Stimulated activated naive CD8-positive, alpha-beta T cell treated with anti-CD3 and anti-CD28 coated beads, Interleukin-15, Interleukin-2, amounts not matched to agents 100 ng/mL and 50 ng/mL, for 24 hours (primary cell): Measurements from ENCODE around the gene CPM.
"Not testable (repeated sequence)": the region's sequence is repeated elsewhere in the genome, so short reads cannot be mapped to it uniquely, and the experiment has no call there.

Experiments
- H3K27ac Mint-ChIP-seq: one replicate; pipeline ENCODE4 v1.8.0; 2021; ENCODE audit warnings: mild to moderate bottlenecking, mixed read lengths
- H3K27me3 Mint-ChIP-seq: one replicate; pipeline ENCODE4 v1.8.0; 2021; ENCODE audit warnings: mixed read lengths
- H3K36me3 Mint-ChIP-seq: one replicate; pipeline ENCODE4 v1.8.0; 2021; ENCODE audit warnings: low read depth, mixed read lengths
- H3K4me1 Mint-ChIP-seq: one replicate; pipeline ENCODE4 v1.8.0; 2021; ENCODE audit warnings: low read depth, mixed read lengths
- H3K4me3 Mint-ChIP-seq: one replicate; pipeline ENCODE4 v1.8.0; 2021; ENCODE audit warnings: mild to moderate bottlenecking, mixed read lengths
- H3K9me3 Mint-ChIP-seq: one replicate; pipeline ENCODE4 v1.8.0; 2021; ENCODE audit warnings: mixed read lengths

Gene CPM

GRCh38 chr12:68846811-68847210 is 86.2 kb downstream of the CPM start:
- H3K36me3 Mint-ChIP-seq: peaks cover 32% of the 10 kb centered on the region
- H3K4me1 Mint-ChIP-seq: no peaks in the 10 kb centered on the region
- H3K4me3 Mint-ChIP-seq: no peak overlapping the region
- H3K27ac Mint-ChIP-seq: no peak overlapping the region
- H3K27me3 Mint-ChIP-seq: no peaks in the 10 kb centered on the region
- no peaks in the 10 kb centered on the region for H3K9me3 Mint-ChIP-seq

- Mint-ChIP-seq H3K36me3 (peaks cover 50% of the 10 kb centered on the region), H3K27me3 (no peaks in the 10 kb centered on the region), H3K4me3 (no peak overlapping the region), H3K27ac (no peak overlapping the region), H3K4me1 (no peaks in the 10 kb centered on the region), H3K9me3 (no peaks in the 10 kb centered on the region)
Measured at GRCh38 chr12:68844788-68845695, 87.9 kb downstream of the CPM start.

- no peaks in the 10 kb centered on the region for H3K27me3 Mint-ChIP-seq
- no peaks in the 10 kb centered on the region for H3K4me1 Mint-ChIP-seq
- peaks cover 57% of the 10 kb centered on the region for H3K36me3 Mint-ChIP-seq
- H3K9me3 Mint-ChIP-seq: no peaks in the 10 kb centered on the region
- H3K4me3 Mint-ChIP-seq: no peak overlapping the region
- H3K27ac Mint-ChIP-seq: peak overlapping the region; percentile 16
Measured at GRCh38 chr12:68844318-68844745, 88.6 kb downstream of the CPM start.

- no peak overlapping the region for H3K27ac Mint-ChIP-seq
- no peaks in the 10 kb centered on the region for H3K4me1 Mint-ChIP-seq
- H3K4me3 Mint-ChIP-seq: no peak overlapping the region
- H3K27me3 Mint-ChIP-seq: no peaks in the 10 kb centered on the region
- peaks cover 68% of the 10 kb centered on the region for H3K36me3 Mint-ChIP-seq
- no peaks in the 10 kb centered on the region for H3K9me3 Mint-ChIP-seq
Measured at GRCh38 chr12:68842784-68843567, 90.0 kb downstream of the CPM start.

- Mint-ChIP-seq H3K4me3 (no peak overlapping the region), H3K4me1 (no peaks in the 10 kb centered on the region), H3K27me3 (no peaks in the 10 kb centered on the region), H3K27ac (no peak overlapping the region), H3K9me3 (no peaks in the 10 kb centered on the region), H3K36me3 (peaks cover 73% of the 10 kb centered on the region)
Measured at GRCh38 chr12:68842123-68842522, 90.8 kb downstream of the CPM start.

- Mint-ChIP-seq H3K4me1 (no peaks in the 10 kb centered on the region), H3K9me3 (no peaks in the 10 kb centered on the region), H3K36me3 (peaks cover 75% of the 10 kb centered on the region), H3K4me3 (no peak overlapping the region), H3K27ac (no peak overlapping the region), H3K27me3 (no peaks in the 10 kb centered on the region)
Measured at GRCh38 chr12:68841717-68842116, 91.3 kb downstream of the CPM start.

GRCh38 chr12:68841175-68841574 is 91.8 kb downstream of the CPM start:
- not testable (repeated sequence) for H3K27ac Mint-ChIP-seq, H3K4me1 Mint-ChIP-seq, H3K27me3 Mint-ChIP-seq, H3K9me3 Mint-ChIP-seq, H3K4me3 Mint-ChIP-seq
- H3K36me3 Mint-ChIP-seq: peaks cover 76% of the 10 kb centered on the region

GRCh38 chr12:68839183-68840147 is 93.5 kb downstream of the CPM start:
- Mint-ChIP-seq H3K36me3 (peaks cover 76% of the 10 kb centered on the region), H3K4me1 (peaks cover 11% of the 10 kb centered on the region), H3K9me3 (no peaks in the 10 kb centered on the region), H3K27me3 (no peaks in the 10 kb centered on the region), H3K27ac (no peak overlapping the region), H3K4me3 (no peak overlapping the region)

- H3K27ac Mint-ChIP-seq: no peak overlapping the region
- H3K9me3 Mint-ChIP-seq: no peaks in the 10 kb centered on the region
- H3K36me3 Mint-ChIP-seq: peaks cover 71% of the 10 kb centered on the region
- H3K4me3 Mint-ChIP-seq: no peak overlapping the region
- no peaks in the 10 kb centered on the region for H3K27me3 Mint-ChIP-seq
- peaks cover 11% of the 10 kb centered on the region for H3K4me1 Mint-ChIP-seq
Measured at GRCh38 chr12:68838046-68838886, 94.7 kb downstream of the CPM start.

GRCh38 chr12:68837215-68837614 is 95.8 kb downstream of the CPM start:
- peaks cover 70% of the 10 kb centered on the region for H3K36me3 Mint-ChIP-seq
- no peaks in the 10 kb centered on the region for H3K27me3 Mint-ChIP-seq
- no peak overlapping the region for H3K4me3 Mint-ChIP-seq
- H3K9me3 Mint-ChIP-seq: no peaks in the 10 kb centered on the region
- H3K27ac Mint-ChIP-seq: no peak overlapping the region
- peaks cover 11% of the 10 kb centered on the region for H3K4me1 Mint-ChIP-seq

- no peaks in the 10 kb centered on the region for H3K27me3 Mint-ChIP-seq
- no peaks in the 10 kb centered on the region for H3K9me3 Mint-ChIP-seq
- no peak overlapping the region for H3K27ac Mint-ChIP-seq
- H3K4me3 Mint-ChIP-seq: no peak overlapping the region
- H3K4me1 Mint-ChIP-seq: peaks cover 15% of the 10 kb centered on the region
- peaks cover 67% of the 10 kb centered on the region for H3K36me3 Mint-ChIP-seq
Measured at GRCh38 chr12:68835333-68835908, 97.5 kb downstream of the CPM start.

GRCh38 chr12:68833508-68833907 is 99.5 kb downstream of the CPM start:
- Mint-ChIP-seq H3K9me3 (no peaks in the 10 kb centered on the region), H3K4me3 (no peak overlapping the region), H3K4me1 (peaks cover 20% of the 10 kb centered on the region), H3K27me3 (no peaks in the 10 kb centered on the region), H3K36me3 (peaks cover 61% of the 10 kb centered on the region), H3K27ac (no peak overlapping the region)

- peaks cover 55% of the 10 kb centered on the region for H3K36me3 Mint-ChIP-seq
- H3K27ac Mint-ChIP-seq: no peak overlapping the region
- no peaks in the 10 kb centered on the region for H3K27me3 Mint-ChIP-seq
- H3K4me3 Mint-ChIP-seq: no peak overlapping the region
- H3K9me3 Mint-ChIP-seq: no peaks in the 10 kb centered on the region
- peaks cover 20% of the 10 kb centered on the region for H3K4me1 Mint-ChIP-seq
Measured at GRCh38 chr12:68832504-68832867, 100.5 kb downstream of the CPM start.
